Measurements from ENCODE around the gene JAM3. TPM values are rescaled to one million over a fixed set of nuclear protein-coding genes. Genes with fewer than 3 reads are reported as not detected.

The JAM3 gene
- total RNA-seq, 1 experiment from 2014 or later, result 32.9 TPM

DNA sequence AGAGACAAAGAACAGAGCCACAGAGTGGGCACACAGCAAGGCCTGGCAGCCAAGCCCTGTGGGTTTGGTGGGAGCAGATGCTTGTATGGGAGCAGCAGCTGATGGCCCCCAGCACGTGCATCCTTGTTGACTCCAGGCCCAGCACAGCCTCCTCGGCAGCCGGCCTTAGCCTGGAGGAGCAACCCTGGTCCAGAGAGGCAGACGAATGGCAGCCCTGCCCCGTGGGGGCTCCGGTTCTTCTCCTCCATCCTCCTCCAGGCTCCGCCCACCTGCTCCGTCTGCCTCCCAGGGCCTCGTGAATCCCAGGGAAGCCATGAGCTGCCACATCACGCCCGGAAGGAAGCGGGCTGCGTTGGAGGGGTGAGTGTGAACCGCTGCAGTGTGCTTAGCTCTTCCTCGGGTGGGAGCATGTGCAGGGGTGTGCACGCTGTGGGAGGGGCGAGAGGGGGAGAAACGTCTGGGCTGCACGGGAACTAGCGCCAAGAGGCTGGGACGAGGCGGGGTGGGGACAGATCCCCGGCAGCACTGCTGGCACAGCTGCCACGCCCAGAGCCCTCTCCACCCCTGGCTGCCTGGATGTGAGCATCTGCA, 36.3 kb upstream of the JAM3 start (continued):
- TF ChIP-seq, protein P1, sequence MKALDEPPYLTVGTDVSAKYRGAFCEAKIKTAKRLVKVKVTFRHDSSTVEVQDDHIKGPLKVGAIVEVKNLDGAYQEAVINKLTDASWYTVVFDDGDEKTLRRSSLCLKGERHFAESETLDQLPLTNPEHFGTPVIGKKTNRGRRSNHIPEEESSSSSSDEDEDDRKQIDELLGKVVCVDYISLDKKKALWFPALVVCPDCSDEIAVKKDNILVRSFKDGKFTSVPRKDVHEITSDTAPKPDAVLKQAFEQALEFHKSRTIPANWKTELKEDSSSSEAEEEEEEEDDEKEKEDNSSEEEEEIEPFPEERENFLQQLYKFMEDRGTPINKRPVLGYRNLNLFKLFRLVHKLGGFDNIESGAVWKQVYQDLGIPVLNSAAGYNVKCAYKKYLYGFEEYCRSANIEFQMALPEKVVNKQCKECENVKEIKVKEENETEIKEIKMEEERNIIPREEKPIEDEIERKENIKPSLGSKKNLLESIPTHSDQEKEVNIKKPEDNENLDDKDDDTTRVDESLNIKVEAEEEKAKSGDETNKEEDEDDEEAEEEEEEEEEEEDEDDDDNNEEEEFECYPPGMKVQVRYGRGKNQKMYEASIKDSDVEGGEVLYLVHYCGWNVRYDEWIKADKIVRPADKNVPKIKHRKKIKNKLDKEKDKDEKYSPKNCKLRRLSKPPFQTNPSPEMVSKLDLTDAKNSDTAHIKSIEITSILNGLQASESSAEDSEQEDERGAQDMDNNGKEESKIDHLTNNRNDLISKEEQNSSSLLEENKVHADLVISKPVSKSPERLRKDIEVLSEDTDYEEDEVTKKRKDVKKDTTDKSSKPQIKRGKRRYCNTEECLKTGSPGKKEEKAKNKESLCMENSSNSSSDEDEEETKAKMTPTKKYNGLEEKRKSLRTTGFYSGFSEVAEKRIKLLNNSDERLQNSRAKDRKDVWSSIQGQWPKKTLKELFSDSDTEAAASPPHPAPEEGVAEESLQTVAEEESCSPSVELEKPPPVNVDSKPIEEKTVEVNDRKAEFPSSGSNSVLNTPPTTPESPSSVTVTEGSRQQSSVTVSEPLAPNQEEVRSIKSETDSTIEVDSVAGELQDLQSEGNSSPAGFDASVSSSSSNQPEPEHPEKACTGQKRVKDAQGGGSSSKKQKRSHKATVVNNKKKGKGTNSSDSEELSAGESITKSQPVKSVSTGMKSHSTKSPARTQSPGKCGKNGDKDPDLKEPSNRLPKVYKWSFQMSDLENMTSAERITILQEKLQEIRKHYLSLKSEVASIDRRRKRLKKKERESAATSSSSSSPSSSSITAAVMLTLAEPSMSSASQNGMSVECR (CRISPR knock-in tag; IDR thresholded peaks at IDR 0.05; ENCODE audit: borderline replicate concordance), result no peak
- TF ChIP-seq NFYB (CRISPR knock-in tag; conservative IDR thresholded peaks at IDR 0.05; ENCODE audit: low read depth), result no peak

DNA sequence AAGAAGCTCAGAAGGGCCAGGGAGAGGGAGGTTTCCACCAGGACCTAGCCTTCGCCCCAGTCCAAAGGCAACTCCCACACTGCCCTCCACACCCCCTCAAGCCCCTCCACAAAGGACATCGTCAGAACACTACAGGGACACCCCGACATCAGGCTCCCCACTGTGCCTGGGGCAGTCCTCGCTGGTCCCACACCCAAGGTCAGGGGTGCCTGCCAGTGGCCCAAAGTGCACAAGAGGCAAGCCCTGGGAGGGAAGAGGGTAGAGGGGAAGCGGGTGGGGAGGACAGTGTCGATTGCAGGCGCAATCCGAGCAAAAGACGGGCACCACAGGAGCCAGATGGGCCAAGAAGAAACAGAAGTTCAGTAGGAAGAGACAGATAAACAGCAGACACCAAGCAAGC, 35.6 kb upstream of the JAM3 start:
- ChIA-PET POLR2A (interaction anchor here (1.0 to 1.3 kb wide), 2 partner anchors 13 to 71 kb away, joined by 3 to 4 read pairs; no protein-coding TSS in a partner anchor), CTCF (interaction anchor here (1.2 to 9.1 kb wide), 8 partner anchors 10 to 105 kb away, joined by 3 to 125 read pairs (median 16); no protein-coding TSS in a partner anchor)
- H3K27ac Mint-ChIP-seq, result peak overlapping the region; percentile 88; the same call in 1 of the 2 replicates
- no peaks in the 10 kb centered on the region for H3K9me3 Mint-ChIP-seq
- peaks cover 26% of the 10 kb centered on the region for H3K27me3 Mint-ChIP-seq (ENCODE audit: low read depth)
- DNase-seq (ENCODE audit: low spot score) (no peak), ATAC-seq (no peak)
- peaks cover 51% of the 10 kb centered on the region for H3K4me1 Mint-ChIP-seq
- peak overlapping the region; percentile 50; the same call in 1 of the 2 replicates for H3K4me3 Mint-ChIP-seq
- H3K36me3 Mint-ChIP-seq, result no peaks in the 10 kb centered on the region; the same call in 1 of the 2 replicates
- no peak for TF ChIP-seq RELA (CRISPR knock-in tag; IDR thresholded peaks at IDR 0.05; ENCODE audit: borderline replicate concordance)
- no peak for TF ChIP-seq FOXJ3 (CRISPR knock-in tag; IDR thresholded peaks at IDR 0.05; ENCODE audit: borderline replicate concordance)
- TF ChIP-seq, protein P2, sequence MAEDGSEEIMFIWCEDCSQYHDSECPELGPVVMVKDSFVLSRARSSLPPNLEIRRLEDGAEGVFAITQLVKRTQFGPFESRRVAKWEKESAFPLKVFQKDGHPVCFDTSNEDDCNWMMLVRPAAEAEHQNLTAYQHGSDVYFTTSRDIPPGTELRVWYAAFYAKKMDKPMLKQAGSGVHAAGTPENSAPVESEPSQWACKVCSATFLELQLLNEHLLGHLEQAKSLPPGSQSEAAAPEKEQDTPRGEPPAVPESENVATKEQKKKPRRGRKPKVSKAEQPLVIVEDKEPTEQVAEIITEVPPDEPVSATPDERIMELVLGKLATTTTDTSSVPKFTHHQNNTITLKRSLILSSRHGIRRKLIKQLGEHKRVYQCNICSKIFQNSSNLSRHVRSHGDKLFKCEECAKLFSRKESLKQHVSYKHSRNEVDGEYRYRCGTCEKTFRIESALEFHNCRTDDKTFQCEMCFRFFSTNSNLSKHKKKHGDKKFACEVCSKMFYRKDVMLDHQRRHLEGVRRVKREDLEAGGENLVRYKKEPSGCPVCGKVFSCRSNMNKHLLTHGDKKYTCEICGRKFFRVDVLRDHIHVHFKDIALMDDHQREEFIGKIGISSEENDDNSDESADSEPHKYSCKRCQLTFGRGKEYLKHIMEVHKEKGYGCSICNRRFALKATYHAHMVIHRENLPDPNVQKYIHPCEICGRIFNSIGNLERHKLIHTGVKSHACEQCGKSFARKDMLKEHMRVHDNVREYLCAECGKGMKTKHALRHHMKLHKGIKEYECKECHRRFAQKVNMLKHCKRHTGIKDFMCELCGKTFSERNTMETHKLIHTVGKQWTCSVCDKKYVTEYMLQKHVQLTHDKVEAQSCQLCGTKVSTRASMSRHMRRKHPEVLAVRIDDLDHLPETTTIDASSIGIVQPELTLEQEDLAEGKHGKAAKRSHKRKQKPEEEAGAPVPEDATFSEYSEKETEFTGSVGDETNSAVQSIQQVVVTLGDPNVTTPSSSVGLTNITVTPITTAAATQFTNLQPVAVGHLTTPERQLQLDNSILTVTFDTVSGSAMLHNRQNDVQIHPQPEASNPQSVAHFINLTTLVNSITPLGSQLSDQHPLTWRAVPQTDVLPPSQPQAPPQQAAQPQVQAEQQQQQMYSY (CRISPR knock-in tag; IDR thresholded peaks at IDR 0.05), result no peak
- TF ChIP-seq SMAD4 (CRISPR knock-in tag; IDR thresholded peaks at IDR 0.05), result no peak
- TF ChIP-seq, protein P3, sequence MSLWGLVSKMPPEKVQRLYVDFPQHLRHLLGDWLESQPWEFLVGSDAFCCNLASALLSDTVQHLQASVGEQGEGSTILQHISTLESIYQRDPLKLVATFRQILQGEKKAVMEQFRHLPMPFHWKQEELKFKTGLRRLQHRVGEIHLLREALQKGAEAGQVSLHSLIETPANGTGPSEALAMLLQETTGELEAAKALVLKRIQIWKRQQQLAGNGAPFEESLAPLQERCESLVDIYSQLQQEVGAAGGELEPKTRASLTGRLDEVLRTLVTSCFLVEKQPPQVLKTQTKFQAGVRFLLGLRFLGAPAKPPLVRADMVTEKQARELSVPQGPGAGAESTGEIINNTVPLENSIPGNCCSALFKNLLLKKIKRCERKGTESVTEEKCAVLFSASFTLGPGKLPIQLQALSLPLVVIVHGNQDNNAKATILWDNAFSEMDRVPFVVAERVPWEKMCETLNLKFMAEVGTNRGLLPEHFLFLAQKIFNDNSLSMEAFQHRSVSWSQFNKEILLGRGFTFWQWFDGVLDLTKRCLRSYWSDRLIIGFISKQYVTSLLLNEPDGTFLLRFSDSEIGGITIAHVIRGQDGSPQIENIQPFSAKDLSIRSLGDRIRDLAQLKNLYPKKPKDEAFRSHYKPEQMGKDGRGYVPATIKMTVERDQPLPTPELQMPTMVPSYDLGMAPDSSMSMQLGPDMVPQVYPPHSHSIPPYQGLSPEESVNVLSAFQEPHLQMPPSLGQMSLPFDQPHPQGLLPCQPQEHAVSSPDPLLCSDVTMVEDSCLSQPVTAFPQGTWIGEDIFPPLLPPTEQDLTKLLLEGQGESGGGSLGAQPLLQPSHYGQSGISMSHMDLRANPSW (CRISPR knock-in tag; conservative IDR thresholded peaks at IDR 0.05; ENCODE audit: low read depth), result no peak
- no peak for TF ChIP-seq GABPB1 (CRISPR knock-in tag; IDR thresholded peaks at IDR 0.05)
- TF ChIP-seq, protein P4, sequence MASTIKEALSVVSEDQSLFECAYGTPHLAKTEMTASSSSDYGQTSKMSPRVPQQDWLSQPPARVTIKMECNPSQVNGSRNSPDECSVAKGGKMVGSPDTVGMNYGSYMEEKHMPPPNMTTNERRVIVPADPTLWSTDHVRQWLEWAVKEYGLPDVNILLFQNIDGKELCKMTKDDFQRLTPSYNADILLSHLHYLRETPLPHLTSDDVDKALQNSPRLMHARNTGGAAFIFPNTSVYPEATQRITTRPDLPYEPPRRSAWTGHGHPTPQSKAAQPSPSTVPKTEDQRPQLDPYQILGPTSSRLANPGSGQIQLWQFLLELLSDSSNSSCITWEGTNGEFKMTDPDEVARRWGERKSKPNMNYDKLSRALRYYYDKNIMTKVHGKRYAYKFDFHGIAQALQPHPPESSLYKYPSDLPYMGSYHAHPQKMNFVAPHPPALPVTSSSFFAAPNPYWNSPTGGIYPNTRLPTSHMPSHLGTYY (CRISPR knock-in tag; IDR thresholded peaks at IDR 0.05), result no peak
- TF ChIP-seq SOX15 (CRISPR knock-in tag; IDR thresholded peaks at IDR 0.05), result no peak
- TF ChIP-seq, protein P1 (CRISPR knock-in tag; IDR thresholded peaks at IDR 0.05; ENCODE audit: borderline replicate concordance), result no peak
- no peak for TF ChIP-seq NFATC4 (CRISPR knock-in tag; IDR thresholded peaks at IDR 0.05)
- no peak for TF ChIP-seq TEAD4 (CRISPR knock-in tag; IDR thresholded peaks at IDR 0.05)
- TF ChIP-seq, protein P5, sequence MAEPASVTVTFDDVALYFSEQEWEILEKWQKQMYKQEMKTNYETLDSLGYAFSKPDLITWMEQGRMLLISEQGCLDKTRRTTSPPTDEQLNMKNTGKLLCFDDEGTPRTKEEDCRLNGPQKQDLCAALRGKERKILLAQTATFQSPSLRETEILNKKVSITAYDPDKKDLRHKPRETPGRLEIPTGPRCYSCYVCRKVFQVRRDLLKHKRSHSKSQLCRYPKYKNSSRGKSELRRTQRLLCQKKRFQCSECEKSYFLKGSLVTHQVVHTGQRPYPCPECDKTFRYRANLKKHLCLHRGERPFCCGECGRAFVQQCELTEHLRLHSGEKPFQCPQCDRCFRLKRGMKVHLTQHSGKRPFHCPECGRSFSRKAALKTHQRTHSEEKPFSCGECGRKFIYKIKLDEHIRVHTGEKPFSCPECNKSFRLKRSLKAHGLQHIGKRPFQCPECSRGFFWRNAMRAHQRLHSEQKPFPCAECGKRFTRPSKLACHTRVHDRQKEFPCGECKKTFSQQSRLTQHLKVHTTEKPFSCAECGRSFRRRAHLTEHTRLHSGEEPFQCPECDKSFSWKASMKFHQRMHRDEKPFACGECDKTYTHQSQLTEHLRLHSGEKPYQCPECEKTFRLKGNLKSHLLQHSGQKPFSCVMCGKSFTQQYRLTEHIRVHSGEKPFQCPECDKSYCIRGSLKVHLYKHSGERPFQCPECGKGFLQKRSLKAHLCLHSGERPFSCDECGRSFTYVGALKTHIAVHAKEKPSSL (CRISPR knock-in tag; conservative IDR thresholded peaks at IDR 0.05), result no peak
- no peak for TF ChIP-seq TCF7 (CRISPR knock-in tag; IDR thresholded peaks at IDR 0.05; ENCODE audit: low read depth)

Data from WTC11 (cell line).